T-helper 1 cell (primary cell): ENCODE results near the gene PPFIBP2.

Experiments used
- DNase-seq, 5 donors: peaks; one replicate each; pipeline ENCODE4 v3.0.0-alpha.2; 2012 to 2020

Gene PPFIBP2

GRCh38 chr11:7558046-7558445 lies 44.2 kb downstream of the PPFIBP2 start:
- DNase-seq: no peak

- no peak for DNase-seq
Observed at GRCh38 chr11:7559398-7560283, 45.8 kb downstream of the PPFIBP2 start.

- DNase-seq: no peak
Observed at GRCh38 chr11:7561562-7561961, 47.8 kb downstream of the PPFIBP2 start.

- DNase-seq: no peak
Observed at GRCh38 chr11:7563281-7563680, 49.5 kb downstream of the PPFIBP2 start.

- no peak for DNase-seq
Observed at GRCh38 chr11:7564803-7565202, 51.0 kb downstream of the PPFIBP2 start.

GRCh38 chr11:7567311-7567710 lies 53.5 kb downstream of the PPFIBP2 start:
- no peak for DNase-seq

GRCh38 chr11:7569044-7569443 lies 55.2 kb downstream of the PPFIBP2 start:
- DNase-seq: no peak

GRCh38 chr11:7570241-7570640 lies 56.4 kb downstream of the PPFIBP2 start:
- no peak for DNase-seq

GRCh38 chr11:7570938-7571521 lies 57.2 kb downstream of the PPFIBP2 start:
- no peak for DNase-seq

GRCh38 chr11:7571640-7572000 lies 57.8 kb downstream of the PPFIBP2 start:
- DNase-seq: no peak

GRCh38 chr11:7572001-7572712 lies 58.4 kb downstream of the PPFIBP2 start:
- no peak for DNase-seq

GRCh38 chr11:7573193-7573557 lies 59.4 kb downstream of the PPFIBP2 start:
- no peak for DNase-seq

- no peak for DNase-seq
Observed at GRCh38 chr11:7573558-7574296, 59.9 kb downstream of the PPFIBP2 start.

- no peak for DNase-seq
Observed at GRCh38 chr11:7574491-7575130, 60.8 kb downstream of the PPFIBP2 start.

GRCh38 chr11:7575841-7576725 lies 62.3 kb downstream of the PPFIBP2 start:
- peak in 1 of 5 donors; percentile 26 for DNase-seq

GRCh38 chr11:7576726-7577290 lies 63.0 kb downstream of the PPFIBP2 start:
- no peak for DNase-seq

GRCh38 chr11:7577291-7578190 lies 63.7 kb downstream of the PPFIBP2 start:
- peak in 1 of 5 donors; percentile 61 for DNase-seq

GRCh38 chr11:7578276-7578955 lies 64.6 kb downstream of the PPFIBP2 start:
- no peak for DNase-seq

GRCh38 chr11:7579361-7579791 lies 65.6 kb downstream of the PPFIBP2 start:
- DNase-seq: no peak
